Endothelial cell of umbilical vein (primary cell): ENCODE data around the gene ILRUN. TPM values are rescaled to one million over a fixed set of nuclear protein-coding genes. Genes with fewer than 3 reads are reported as not detected.

Experiments used
- BruUV-seq: library from RNA; stranded (reverse); fragments of 400-500 nt; replicated peaks from 2 replicates; lab custom pipeline; 2021; lab: Mats Ljungman, UMichigan
- CTCF ChIA-PET: fragments of 300-600, 350-600 bp; sonication (Branson Sonifier 250); formaldehyde crosslinking; loops from one replicate; lab custom pipeline; 2021; ENCODE audit warnings: antibody characterized with exemption, inconsistent platforms; lab: Charles Lee
- POLR2A ChIA-PET: fragments of 300-600, 350-600 bp; sonication (Branson Sonifier 250); formaldehyde crosslinking; loops from one replicate; lab custom pipeline; 2021; ENCODE audit warnings: antibody characterized with exemption, inconsistent platforms; lab: Charles Lee
- DNase-seq: peaks from one replicate; pipeline ENCODE4 v3.0.0-alpha.2; 2011; ENCODE audit warnings: low read depth, low spot score
- FAIRE-seq: peaks from 2 replicates; lab custom pipeline; 2011; peaks lifted over from hg19 to GRCh38; lab: Jason Lieb, UNC
- H2AFZ ChIP-seq: 2 replicates; pipeline ENCODE4 v1.6.0; 2012; ENCODE audit warnings: low read depth, low read length, control low read depth, inconsistent platforms
- H3K27ac ChIP-seq: 2 replicates; pipeline ENCODE4 v1.5.1; 2011; ENCODE audit warnings: low read depth, mild to moderate bottlenecking, control low read depth, low read length, moderate library complexity; ENCODE audit not compliant: insufficient read depth
- H3K27me3 ChIP-seq, 2 experiments: 2 replicates each; pipeline versions ENCODE4 v1.6.0 to v1.6.1; 2011; ENCODE audit warnings: low read length in 2 of 2, mixed read lengths in 1 of 2; ENCODE audit not compliant: control insufficient read depth in 2 of 2, insufficient read depth in 2 of 2
- H3K36me3 ChIP-seq, 2 experiments: 2 replicates in 1 of 2; 3 replicates in 1 of 2; pipeline ENCODE4 v1.5.1; 2011; ENCODE audit warnings: low read length in 2 of 2, mild to moderate bottlenecking in 1 of 2, moderate library complexity in 1 of 2; ENCODE audit not compliant: control insufficient read depth in 2 of 2, insufficient read depth in 2 of 2; ENCODE audit errors: extremely low read depth in 1 of 2
- H3K4me1 ChIP-seq: 3 replicates; pipeline ENCODE4 v1.5.1; 2011; ENCODE audit warnings: mild to moderate bottlenecking, low read length; ENCODE audit not compliant: control insufficient read depth, insufficient read depth; ENCODE audit errors: extremely low read depth
- H3K4me2 ChIP-seq: 2 replicates; pipeline ENCODE4 v1.6.1; 2011; ENCODE audit warnings: low read length, control low read depth, mixed read lengths; ENCODE audit not compliant: insufficient read depth
- H3K4me3 ChIP-seq, 3 experiments: fragments of 200-600 bp in 1 of 3; sonication (generic), shearing (Covaris generic) in 1 of 3; replicated peaks in 1 of 3; 2 replicates each; pipeline ENCODE4 v1.5.1; 2011 to 2016; ENCODE audit warnings: control low read depth in 3 of 3, low read length in 3 of 3, mild to moderate bottlenecking in 2 of 3, inconsistent platforms in 1 of 3, low read depth in 1 of 3, moderate library complexity in 1 of 3; ENCODE audit not compliant: insufficient read depth in 1 of 3
- H3K79me2 ChIP-seq: 2 replicates; pipeline ENCODE4 v1.6.0; 2012; ENCODE audit warnings: low read length, inconsistent platforms; ENCODE audit not compliant: control insufficient read depth, insufficient read depth
- H3K9ac ChIP-seq: replicated peaks from 2 replicates; pipeline ENCODE3; 2011; ENCODE audit warnings: low read length, control low read depth; ENCODE audit not compliant: insufficient read depth; ENCODE audit errors: extremely low read depth
- H3K9me1 ChIP-seq: replicated peaks from 3 replicates; pipeline ENCODE4 v1.6.0; 2011; ENCODE audit warnings: mild to moderate bottlenecking, low read length; ENCODE audit not compliant: control insufficient read depth, insufficient read depth; ENCODE audit errors: extremely low read depth
- H3K9me3 ChIP-seq: replicated peaks from 2 replicates; pipeline ENCODE4 v1.5.1; 2012; ENCODE audit warnings: low read length, inconsistent platforms; ENCODE audit not compliant: control insufficient read depth, insufficient read depth
- H4K20me1 ChIP-seq: replicated peaks from 2 replicates; pipeline ENCODE3; 2011; ENCODE audit warnings: mild to moderate bottlenecking, low read length; ENCODE audit not compliant: control insufficient read depth, insufficient read depth; ENCODE audit errors: extremely low read depth
- EZH2 ChIP-seq: IDR thresholded peaks from 2 replicates; pipeline ENCODE4 v1.6.1; 2012; ENCODE audit warnings: borderline replicate concordance, low read depth, mild to moderate bottlenecking, moderate library complexity, low read length, inconsistent platforms; ENCODE audit not compliant: severe bottlenecking
- FOS ChIP-seq: IDR thresholded peaks from 2 replicates; pipeline ENCODE4 v1.6.1; 2011; ENCODE audit warnings: mild to moderate bottlenecking, low read length, moderate library complexity, borderline replicate concordance; ENCODE audit not compliant: insufficient read depth
- GATA2 ChIP-seq: IDR thresholded peaks from 2 replicates; pipeline ENCODE4 v1.7.0; 2011; ENCODE audit warnings: low read depth, mild to moderate bottlenecking, moderate library complexity, mixed read lengths, low read length; ENCODE audit not compliant: insufficient read length, insufficient read depth
- JUN ChIP-seq: IDR thresholded peaks from 2 replicates; pipeline ENCODE4 v1.6.1; 2011; ENCODE audit warnings: borderline replicate concordance, low read depth; ENCODE audit not compliant: insufficient read length, insufficient read depth
- MYC ChIP-seq: IDR thresholded peaks from one replicate; pipeline ENCODE4 v1.6.1; 2011; ENCODE audit warnings: mild to moderate bottlenecking, low read depth, low read length
- POLR2A ChIP-seq: IDR thresholded peaks from 2 replicates; pipeline ENCODE4 v1.6.1; 2012; ENCODE audit warnings: low read depth, mild to moderate bottlenecking, control low read depth, low read length
- POLR2AphosphoS5 ChIP-seq: IDR thresholded peaks from 2 replicates; pipeline ENCODE4 v1.6.1; 2012; ENCODE audit warnings: low read depth, mild to moderate bottlenecking, control low read depth, low read length, moderate library complexity; ENCODE audit not compliant: insufficient read depth
- dilution Hi-C: fragments of 300-500 bp; cut with MboI; formaldehyde crosslinking; loops from one replicate; pipeline ENCODE4 v1.15.0; 2019; ENCODE audit warnings: low sequenced_read_pairs; ENCODE audit not compliant: extremely low pct_ligation_motif_present
- intact Hi-C: fragments of 100-400 bp; cut with micrococcal nuclease; formaldehyde crosslinking; loops from one replicate; pipeline ENCODE4 v1.10.0; 2022
- polyA plus RNA-seq, 4 experiments: library from polyadenylated mRNA; depleted of rRNA in 3 of 4; stranded (reverse) in 3 of 4; unstranded in 1 of 4; fragments of >200 nt; gene quantifications; 2 replicates each; pipeline versions ENCODE4 v1.2.1 to v1.2.3, GENCODE V29; 2011 to 2012; ENCODE audit warnings: missing spikeins in 1 of 4
- total RNA-seq: library from RNA; stranded (reverse); gene quantifications from 2 replicates; pipeline ENCODE4 v1.2.3, GENCODE V29; 2021
- TF ChIP-seq, protein P1 (sequence below): IDR thresholded peaks from 2 replicates; pipeline ENCODE4 v1.6.1; 2011; ENCODE audit not compliant: insufficient read depth, insufficient read length
- TF ChIP-seq, protein P2 (sequence below), 2 donors: IDR thresholded peaks; 1 replicate in 1 of 2; 2 replicates in 1 of 2; pipeline ENCODE4 v1.5.1; 2011; ENCODE audit warnings: low read length in 2 of 2, mild to moderate bottlenecking in 2 of 2, moderate library complexity in 2 of 2, control low read depth in 1 of 2, inconsistent platforms in 1 of 2, low read depth in 1 of 2; ENCODE audit not compliant: insufficient read depth in 1 of 2; ENCODE audit errors: extremely low read depth in 1 of 2

Gene ILRUN
- total and polyA plus RNA-seq, 2 donors (not counting 3 experiments of a cell fraction or from before 2014, with no cell fraction given), result 30.5 to 48.9 TPM

DNA sequence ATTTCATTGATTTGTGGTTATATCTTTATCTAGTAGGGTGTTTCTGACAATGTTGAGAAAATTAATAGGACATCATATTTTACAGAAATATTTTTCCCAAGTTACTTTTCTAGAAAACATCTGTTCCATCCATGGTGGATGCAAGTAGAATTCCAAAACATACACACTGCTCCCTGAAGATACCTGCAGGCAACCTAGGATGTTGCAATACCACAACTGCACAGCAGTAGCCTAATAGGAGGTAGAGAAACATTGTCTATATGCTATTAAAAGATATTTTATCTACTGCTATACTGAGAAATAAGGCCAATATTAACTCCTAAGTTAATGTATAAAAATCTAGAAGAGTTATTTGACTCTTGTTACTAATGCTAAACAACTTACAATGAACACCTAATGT lies 6.8 kb downstream of the ILRUN start:
- H2AFZ ChIP-seq, result no peak overlapping the region
- H4K20me1 ChIP-seq, result peaks cover 3% of the 10 kb centered on the region
- dilution Hi-C loops (no loop called here), intact Hi-C loops (no loop called here)
- no TSS peak for BruUV-seq
- no peak overlapping the region for H3K27ac ChIP-seq
- H3K4me1 ChIP-seq, result no peaks in the 10 kb centered on the region
- peaks cover 89% of the 10 kb centered on the region for H3K79me2 ChIP-seq
- no peaks in the 10 kb centered on the region for H3K9me3 ChIP-seq
- H3K9me1 ChIP-seq, result no peaks in the 10 kb centered on the region
- CTCF ChIA-PET, result no interaction called here
- no peak for FAIRE-seq
- no peak for DNase-seq
- POLR2A ChIA-PET, result no interaction called here
- H3K27me3 ChIP-seq, result no peaks in the 10 kb centered on the region
- H3K36me3 ChIP-seq, result no peaks in the 10 kb centered on the region
- no peak overlapping the region for H3K9ac ChIP-seq
- TF ChIP-seq FOS, result no peak
- no peak for TF ChIP-seq EZH2
- TF ChIP-seq MYC, result no peak
- TF ChIP-seq, protein P1, sequence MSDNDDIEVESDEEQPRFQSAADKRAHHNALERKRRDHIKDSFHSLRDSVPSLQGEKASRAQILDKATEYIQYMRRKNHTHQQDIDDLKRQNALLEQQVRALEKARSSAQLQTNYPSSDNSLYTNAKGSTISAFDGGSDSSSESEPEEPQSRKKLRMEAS, result no peak
- TF ChIP-seq POLR2AphosphoS5, result no peak
- TF ChIP-seq JUN, result no peak
- no peak for TF ChIP-seq POLR2A
- no peak for TF ChIP-seq GATA2
- TF ChIP-seq, protein P2, sequence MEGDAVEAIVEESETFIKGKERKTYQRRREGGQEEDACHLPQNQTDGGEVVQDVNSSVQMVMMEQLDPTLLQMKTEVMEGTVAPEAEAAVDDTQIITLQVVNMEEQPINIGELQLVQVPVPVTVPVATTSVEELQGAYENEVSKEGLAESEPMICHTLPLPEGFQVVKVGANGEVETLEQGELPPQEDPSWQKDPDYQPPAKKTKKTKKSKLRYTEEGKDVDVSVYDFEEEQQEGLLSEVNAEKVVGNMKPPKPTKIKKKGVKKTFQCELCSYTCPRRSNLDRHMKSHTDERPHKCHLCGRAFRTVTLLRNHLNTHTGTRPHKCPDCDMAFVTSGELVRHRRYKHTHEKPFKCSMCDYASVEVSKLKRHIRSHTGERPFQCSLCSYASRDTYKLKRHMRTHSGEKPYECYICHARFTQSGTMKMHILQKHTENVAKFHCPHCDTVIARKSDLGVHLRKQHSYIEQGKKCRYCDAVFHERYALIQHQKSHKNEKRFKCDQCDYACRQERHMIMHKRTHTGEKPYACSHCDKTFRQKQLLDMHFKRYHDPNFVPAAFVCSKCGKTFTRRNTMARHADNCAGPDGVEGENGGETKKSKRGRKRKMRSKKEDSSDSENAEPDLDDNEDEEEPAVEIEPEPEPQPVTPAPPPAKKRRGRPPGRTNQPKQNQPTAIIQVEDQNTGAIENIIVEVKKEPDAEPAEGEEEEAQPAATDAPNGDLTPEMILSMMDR (IDR thresholded peaks at IDR 0.05; ENCODE audit: extremely low read depth in 1 of 2, insufficient read depth in 1 of 2, low read depth in 1 of 2, low read length in 2 of 2), result no peak
- H3K4me3 ChIP-seq, result no peak overlapping the region
- no peak overlapping the region for H3K4me2 ChIP-seq
